ENCODE data around the gene GALNT9.

GALNT9 gene

DNA sequence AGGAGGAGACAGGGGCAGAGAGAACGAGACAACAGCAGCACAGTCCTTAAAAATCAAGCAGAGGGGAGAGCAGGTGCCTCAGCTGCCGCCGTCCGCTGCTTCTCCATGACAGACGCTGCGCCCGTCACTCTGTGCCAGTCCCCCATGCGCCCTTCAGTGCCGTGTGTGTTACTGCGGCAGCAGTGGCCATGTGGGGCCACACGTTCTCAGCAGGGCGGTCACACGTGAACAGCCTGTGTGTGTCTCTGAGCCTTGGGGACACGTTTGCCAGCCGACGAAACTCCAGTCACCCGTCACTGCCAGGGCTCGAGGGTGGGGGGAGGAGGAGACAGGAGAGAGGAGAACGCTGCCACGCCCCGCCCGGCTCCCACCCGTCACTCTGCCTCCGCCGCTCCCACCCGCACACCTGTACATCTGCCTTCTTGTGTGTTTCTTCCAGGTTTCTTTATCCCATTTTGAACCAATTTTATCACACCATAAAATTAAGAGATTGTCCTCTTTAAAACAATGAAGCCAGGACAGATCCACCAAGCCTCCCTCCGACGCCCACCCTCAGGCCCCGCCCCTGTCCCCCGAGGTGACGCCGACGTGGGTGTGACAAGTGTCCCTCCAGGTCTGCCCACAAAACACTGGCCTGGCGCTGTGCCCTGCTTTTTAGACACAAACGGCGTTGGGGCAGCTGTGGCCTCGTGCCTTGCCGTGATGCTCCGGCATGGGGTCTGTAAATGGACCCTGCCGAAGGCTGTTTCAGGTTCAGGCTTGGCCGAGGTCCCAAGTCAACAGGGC, 58.2 kb downstream of the GALNT9 start:
- Histone ChIP-seq H2BK120ac (ENCODE audit: low read depth, low read length) (no peak overlapping the region), H3K79me1 (ENCODE audit: low read depth, low read length) (peaks cover 1% of the 10 kb centered on the region), H3K4me3 (ENCODE audit: low read length in 2 of 2) (peak overlapping the region in 1 of 2 donors; percentile 63), H3K14ac (ENCODE audit: low read length) (no peak overlapping the region), H3K18ac (ENCODE audit: low read length) (peak overlapping the region; percentile 83), H2BK15ac (ENCODE audit: low read length) (peak overlapping the region; percentile 41), H3K4me1 (ENCODE audit: control insufficient read depth in 2 of 2, insufficient read depth in 1 of 2, low read depth in 1 of 2, low read length in 2 of 2) (peaks cover 0 to 7% of the 10 kb centered on the region in 2 donors), H4K91ac (ENCODE audit: low read depth, low read length, poor library complexity) (no peak overlapping the region), H2AFZ (ENCODE audit: low read length) (no peak overlapping the region), H2BK5ac (ENCODE audit: low read length) (no peak overlapping the region), H3K27me3 (ENCODE audit: control insufficient read depth in 3 of 3, insufficient read depth in 3 of 3, low read depth in 1 of 3, low read length in 3 of 3) (peaks cover 0 to 45% (median 4%) of the 10 kb centered on the region in 3 experiments), H3K23ac (ENCODE audit: low read depth, low read length, poor library complexity) (peak overlapping the region; percentile 92), H3K9ac (ENCODE audit: low read depth, low read length, poor library complexity) (no peak overlapping the region), H2AK5ac (ENCODE audit: low read depth, low read length) (peak overlapping the region; percentile 24), H3K36me3 (replicated peaks in 1 of 2; ENCODE audit: control insufficient read depth in 2 of 2, insufficient read depth in 2 of 2, low read length in 2 of 2) (no peaks in the 10 kb centered on the region), H4K8ac (ENCODE audit: low read depth, low read length) (peak overlapping the region; percentile 57), H3K9me3 (replicated peaks in 1 of 2; ENCODE audit: control insufficient read depth in 2 of 2, insufficient read depth in 1 of 2, low read depth in 1 of 2, low read length in 2 of 2) (peaks cover 0 to 5% of the 10 kb centered on the region in 2 donors), H3K27ac (replicated peaks; ENCODE audit: low read length) (no peak overlapping the region), H3K4ac (ENCODE audit: low read length) (no peak overlapping the region), H3K4me2 (ENCODE audit: insufficient read depth, low read length, poor library complexity, severe bottlenecking) (no peak overlapping the region), H2BK12ac (ENCODE audit: low read length) (no peak overlapping the region)
- DNase-seq (ENCODE audit: low spot score) = no peak
- no CpG with 5 or more reads among the region's 41 CpGs for WGBS, 2 donors (ENCODE audit: extremely low coverage in 2 of 2, insufficient read length in 2 of 2, insufficient replicate concordance in 1 of 2)

DNA sequence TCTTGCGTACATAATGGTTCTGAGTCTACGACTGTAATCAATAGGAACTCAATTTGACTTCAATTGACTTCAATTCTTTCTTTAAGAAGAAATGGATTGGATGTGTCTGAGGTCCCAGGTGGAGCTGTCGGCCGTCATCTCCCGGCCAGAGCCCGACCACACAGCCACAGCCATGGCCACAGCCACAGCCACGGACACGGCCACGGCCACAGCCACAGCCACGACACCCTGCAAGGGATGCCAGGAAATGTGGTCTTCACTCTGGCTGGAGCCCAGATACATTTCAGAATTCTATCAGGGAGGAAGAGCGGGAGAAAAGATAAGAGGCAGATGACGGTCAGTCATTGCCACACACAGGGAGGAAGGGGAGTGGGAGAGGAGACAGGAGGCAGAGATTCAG, 58.9 kb downstream of the GALNT9 start:
- Histone ChIP-seq H3K4me2 (ENCODE audit: insufficient read depth, low read length, poor library complexity, severe bottlenecking) (no peak overlapping the region), H3K9me3 (replicated peaks in 1 of 2; ENCODE audit: control insufficient read depth in 2 of 2, insufficient read depth in 1 of 2, low read depth in 1 of 2, low read length in 2 of 2) (peaks cover 0 to 5% of the 10 kb centered on the region in 2 donors), H3K9ac (ENCODE audit: low read depth, low read length, poor library complexity) (no peak overlapping the region), H3K23ac (ENCODE audit: low read depth, low read length, poor library complexity) (no peak overlapping the region), H2BK12ac (ENCODE audit: low read length) (no peak overlapping the region), H3K4me3 (ENCODE audit: low read length in 2 of 2) (no peak overlapping the region), H3K36me3 (replicated peaks in 1 of 2; ENCODE audit: control insufficient read depth in 2 of 2, insufficient read depth in 2 of 2, low read length in 2 of 2) (no peaks in the 10 kb centered on the region), H2BK5ac (ENCODE audit: low read length) (no peak overlapping the region), H3K27me3 (ENCODE audit: control insufficient read depth in 3 of 3, insufficient read depth in 3 of 3, low read depth in 1 of 3, low read length in 3 of 3) (peaks cover 0 to 45% (median 4%) of the 10 kb centered on the region in 3 experiments), H3K18ac (ENCODE audit: low read length) (peak overlapping the region; percentile 83), H3K14ac (ENCODE audit: low read length) (no peak overlapping the region), H4K8ac (ENCODE audit: low read depth, low read length) (no peak overlapping the region), H4K91ac (ENCODE audit: low read depth, low read length, poor library complexity) (no peak overlapping the region), H3K4me1 (ENCODE audit: control insufficient read depth in 2 of 2, insufficient read depth in 1 of 2, low read depth in 1 of 2, low read length in 2 of 2) (peaks cover 0 to 7% of the 10 kb centered on the region in 2 donors), H3K27ac (replicated peaks; ENCODE audit: low read length) (no peak overlapping the region), H3K4ac (ENCODE audit: low read length) (no peak overlapping the region), H2AK5ac (ENCODE audit: low read depth, low read length) (no peak overlapping the region), H2AFZ (ENCODE audit: low read length) (no peak overlapping the region), H2BK120ac (ENCODE audit: low read depth, low read length) (no peak overlapping the region), H3K79me1 (ENCODE audit: low read depth, low read length) (peaks cover 1% of the 10 kb centered on the region), H2BK15ac (ENCODE audit: low read length) (no peak overlapping the region)
- WGBS, 2 donors (ENCODE audit: extremely low coverage in 2 of 2, insufficient read length in 2 of 2, insufficient replicate concordance in 1 of 2) = no CpG with 5 or more reads among the region's 12 CpGs
- DNase-seq (ENCODE audit: low spot score) = no peak

DNA sequence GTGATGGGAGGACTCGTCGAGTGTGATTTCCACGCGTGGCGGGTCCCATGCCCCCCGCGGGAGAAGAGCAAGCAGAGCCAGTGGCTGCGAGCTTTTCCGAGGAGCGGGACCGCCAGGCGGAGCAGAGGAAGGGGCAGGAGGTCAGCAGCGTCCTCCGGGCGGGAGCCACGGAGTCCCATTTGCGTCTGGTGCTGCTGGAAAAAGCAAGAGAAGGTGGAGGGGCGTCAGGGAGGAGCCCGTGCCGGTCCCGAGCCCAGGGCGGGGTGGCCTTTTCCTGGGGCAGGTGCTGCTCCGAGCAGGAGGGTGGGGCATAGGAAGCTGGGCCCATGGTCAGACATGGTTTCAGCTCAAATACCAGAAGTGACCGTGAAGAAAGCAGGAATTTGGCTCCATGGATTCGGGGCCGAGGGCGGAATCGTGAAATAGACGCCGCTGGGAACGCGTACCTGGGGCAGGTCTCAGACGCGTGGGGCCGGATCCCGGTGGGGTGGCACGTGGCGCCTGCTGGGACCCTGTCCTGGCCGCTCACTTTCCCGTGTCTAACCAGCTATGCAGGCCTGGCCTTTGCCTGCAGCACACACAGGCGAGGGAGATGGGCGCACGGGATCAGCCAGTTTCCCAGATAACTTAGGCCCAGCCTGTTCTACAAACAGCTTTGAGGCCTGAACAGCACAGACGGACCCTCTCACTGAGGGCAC, 60.0 kb downstream of the GALNT9 start:
- Histone ChIP-seq H3K4me2 (ENCODE audit: insufficient read depth, low read length, poor library complexity, severe bottlenecking) (no peak overlapping the region), H3K18ac (ENCODE audit: low read length) (peak overlapping the region; percentile 76), H3K4ac (ENCODE audit: low read length) (no peak overlapping the region), H2BK5ac (ENCODE audit: low read length) (no peak overlapping the region), H3K23ac (ENCODE audit: low read depth, low read length, poor library complexity) (peak overlapping the region; percentile 89), H3K14ac (ENCODE audit: low read length) (peak overlapping the region; percentile 56), H3K4me1 (ENCODE audit: control insufficient read depth in 2 of 2, insufficient read depth in 1 of 2, low read depth in 1 of 2, low read length in 2 of 2) (no peaks in the 10 kb centered on the region), H3K9me3 (replicated peaks in 1 of 2; ENCODE audit: control insufficient read depth in 2 of 2, insufficient read depth in 1 of 2, low read depth in 1 of 2, low read length in 2 of 2) (peaks cover 0 to 5% of the 10 kb centered on the region in 2 donors), H3K79me1 (ENCODE audit: low read depth, low read length) (peaks cover 1% of the 10 kb centered on the region), H3K4me3 (ENCODE audit: low read length in 2 of 2) (no peak overlapping the region), H2BK12ac (ENCODE audit: low read length) (peak overlapping the region; percentile 58), H3K27me3 (ENCODE audit: control insufficient read depth in 3 of 3, insufficient read depth in 3 of 3, low read depth in 1 of 3, low read length in 3 of 3) (peaks cover 0 to 43% (median 4%) of the 10 kb centered on the region in 3 experiments), H3K36me3 (replicated peaks in 1 of 2; ENCODE audit: control insufficient read depth in 2 of 2, insufficient read depth in 2 of 2, low read length in 2 of 2) (no peaks in the 10 kb centered on the region), H3K27ac (replicated peaks; ENCODE audit: low read length) (no peak overlapping the region), H2AK5ac (ENCODE audit: low read depth, low read length) (peak overlapping the region; percentile 63), H2BK15ac (ENCODE audit: low read length) (peak overlapping the region; percentile 21), H4K8ac (ENCODE audit: low read depth, low read length) (peak overlapping the region; percentile 48), H2AFZ (ENCODE audit: low read length) (no peak overlapping the region), H2BK120ac (ENCODE audit: low read depth, low read length) (no peak overlapping the region), H4K91ac (ENCODE audit: low read depth, low read length, poor library complexity) (no peak overlapping the region), H3K9ac (ENCODE audit: low read depth, low read length, poor library complexity) (no peak overlapping the region)
- WGBS, 2 donors (ENCODE audit: extremely low coverage in 2 of 2, insufficient read length in 2 of 2, insufficient replicate concordance in 1 of 2) = no CpG with 5 or more reads among the region's 44 CpGs
- no peak for DNase-seq (ENCODE audit: low spot score)

DNA sequence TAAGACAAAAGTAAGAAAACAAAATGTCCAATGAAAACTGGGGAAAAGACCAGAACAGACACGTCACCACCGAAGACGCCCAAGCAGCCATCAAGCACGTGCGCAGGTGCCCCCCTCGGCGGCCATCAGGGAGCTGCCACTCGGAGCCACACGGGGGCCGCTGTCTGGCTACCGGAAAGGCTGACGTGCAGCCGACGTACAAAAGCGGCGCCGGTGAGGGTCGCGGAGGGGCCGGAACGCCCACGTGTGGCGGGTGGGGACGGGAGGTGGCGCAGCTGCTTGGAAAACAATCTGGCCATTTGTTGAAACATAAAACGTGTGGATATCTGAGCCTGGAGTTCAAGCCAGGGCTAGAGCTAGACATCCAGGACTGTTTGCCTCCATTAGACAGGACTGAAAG, 60.7 kb downstream of the GALNT9 start:
- H2BK15ac ChIP-seq (ENCODE audit: low read length) = peak overlapping the region; percentile 58
- H3K4me2 ChIP-seq (ENCODE audit: insufficient read depth, low read length, poor library complexity, severe bottlenecking) = peak overlapping the region; percentile 18
- peak overlapping the region; percentile 56 for H3K14ac ChIP-seq (ENCODE audit: low read length)
- H2BK120ac ChIP-seq (ENCODE audit: low read depth, low read length) = no peak overlapping the region
- H3K79me1 ChIP-seq (ENCODE audit: low read depth, low read length) = no peaks in the 10 kb centered on the region
- no peak overlapping the region for H3K9ac ChIP-seq (ENCODE audit: low read depth, low read length, poor library complexity)
- no peaks in the 10 kb centered on the region for H3K4me1 ChIP-seq (ENCODE audit: control insufficient read depth in 2 of 2, insufficient read depth in 1 of 2, low read depth in 1 of 2, low read length in 2 of 2)
- peaks cover 0 to 38% (median 4%) of the 10 kb centered on the region in 3 experiments for H3K27me3 ChIP-seq (ENCODE audit: control insufficient read depth in 3 of 3, insufficient read depth in 3 of 3, low read depth in 1 of 3, low read length in 3 of 3)
- no peak overlapping the region for H3K27ac ChIP-seq (replicated peaks; ENCODE audit: low read length)
- H4K91ac ChIP-seq (ENCODE audit: low read depth, low read length, poor library complexity) = no peak overlapping the region
- no peak overlapping the region for H2BK12ac ChIP-seq (ENCODE audit: low read length)
- H3K36me3 ChIP-seq (replicated peaks in 1 of 2; ENCODE audit: control insufficient read depth in 2 of 2, insufficient read depth in 2 of 2, low read length in 2 of 2) = no peaks in the 10 kb centered on the region
- peaks cover 0 to 5% of the 10 kb centered on the region in 2 donors for H3K9me3 ChIP-seq (replicated peaks in 1 of 2; ENCODE audit: control insufficient read depth in 2 of 2, insufficient read depth in 1 of 2, low read depth in 1 of 2, low read length in 2 of 2)
- H2BK5ac ChIP-seq (ENCODE audit: low read length) = peak overlapping the region; percentile 24
- H4K8ac ChIP-seq (ENCODE audit: low read depth, low read length) = peak overlapping the region; percentile 43
- no peak overlapping the region for H3K18ac ChIP-seq (ENCODE audit: low read length)
- no peak for DNase-seq (ENCODE audit: low spot score)
- H2AK5ac ChIP-seq (ENCODE audit: low read depth, low read length) = no peak overlapping the region
- H3K23ac ChIP-seq (ENCODE audit: low read depth, low read length, poor library complexity) = peak overlapping the region; percentile 89
- no peak overlapping the region for H3K4ac ChIP-seq (ENCODE audit: low read length)
- WGBS, 2 donors (ENCODE audit: extremely low coverage in 2 of 2, insufficient read length in 2 of 2, insufficient replicate concordance in 1 of 2) = no CpG with 5 or more reads among the region's 26 CpGs
- no peak overlapping the region for H2AFZ ChIP-seq (ENCODE audit: low read length)
- H3K4me3 ChIP-seq (ENCODE audit: low read length in 2 of 2) = no peak overlapping the region
